Measurements from ENCODE around the gene ANKRD63.

GRCh38 chr15:40302981-40303380 lies 20.1 kb upstream of the ANKRD63 start:
- TF ChIP-seq CTCF (optimal IDR thresholded peaks at IDR 0.05 in 1 of 3, IDR thresholded peaks at IDR 0.05 in 1 of 3, conservative IDR thresholded peaks at IDR 0.05 in 1 of 3; ENCODE audit: extremely low read depth in 1 of 3, insufficient read depth in 2 of 3, low read length in 3 of 3) (no peak), EZH2 (IDR thresholded peaks at IDR 0.05; ENCODE audit: low read length) (no peak)

All from keratinocyte (primary cell).